OCI-LY7 (cell line): ENCODE results near the gene USP35. TPM values are rescaled to one million over a fixed set of nuclear protein-coding genes. Genes with fewer than 3 reads are reported as not detected.

ENCODE experiments used
- BruUV-seq: library from RNA; stranded (reverse); fragments of 400-500 nt; replicated peaks from 2 replicates; lab custom pipeline; 2021; lab: Mats Ljungman, UMichigan
- CTCF ChIA-PET: fragments of 300-600 bp; sonication (Branson Sonifier 250); formaldehyde crosslinking; loops from one replicate; lab custom pipeline; 2022; ENCODE audit warnings: antibody characterized with exemption; ENCODE audit not compliant: unreplicated experiment; lab: Charles Lee
- POLR2A ChIA-PET: fragments of 300-600 bp; sonication (Branson Sonifier 250); formaldehyde crosslinking; loops from one replicate; lab custom pipeline; 2022; ENCODE audit warnings: antibody characterized with exemption; lab: Charles Lee
- DNase-seq: peaks from one replicate; pipeline ENCODE4 v3.0.0-alpha.2; 2015; ENCODE audit warnings: low spot score
- H2AFZ ChIP-seq: fragments of 200-600 bp; sonication (generic), shearing (Covaris generic); 2 replicates; pipeline ENCODE4 v1.6.1; 2014; ENCODE audit warnings: mild to moderate bottlenecking, antibody characterized with exemption, low read length, moderate library complexity
- H3K27ac ChIP-seq: fragments of 200-600 bp; sonication (generic); 2 replicates; pipeline ENCODE4 v1.5.1; 2014; ENCODE audit warnings: mixed run types, low read depth, mild to moderate bottlenecking, moderate library complexity, low read length, inconsistent platforms; ENCODE audit not compliant: poor library complexity, severe bottlenecking
- H3K36me3 ChIP-seq: fragments of 200-600 bp; sonication (generic); 2 replicates; pipeline ENCODE4 v1.6.1; 2014; ENCODE audit warnings: mild to moderate bottlenecking, antibody characterized with exemption, low read length, moderate library complexity, mixed read lengths; ENCODE audit not compliant: insufficient read depth
- H3K4me1 ChIP-seq: fragments of 200-600 bp; sonication (generic); 2 replicates; pipeline ENCODE4 v1.5.1; 2014; ENCODE audit warnings: mild to moderate bottlenecking, low read length; ENCODE audit not compliant: insufficient read depth, poor library complexity, severe bottlenecking
- H3K4me2 ChIP-seq: fragments of 200-600 bp; sonication (generic); 2 replicates; pipeline ENCODE4 v1.6.1; 2014; ENCODE audit warnings: mild to moderate bottlenecking, low read length
- H3K4me3 ChIP-seq: fragments of 200-600 bp; sonication (generic); 2 replicates; pipeline ENCODE4 v1.5.1; 2014; ENCODE audit warnings: mild to moderate bottlenecking, low read depth, low read length; ENCODE audit not compliant: poor library complexity, severe bottlenecking
- H3K79me2 ChIP-seq: fragments of 200-600 bp; sonication (generic); 2 replicates; pipeline ENCODE4 v1.6.1; 2016; ENCODE audit warnings: low read depth, mild to moderate bottlenecking, low read length, moderate library complexity, mixed read lengths; ENCODE audit not compliant: insufficient read depth
- H3K9me2 ChIP-seq: fragments of 200-600 bp; sonication (generic); 2 replicates; pipeline ENCODE4 v1.6.1; 2016; ENCODE audit warnings: mild to moderate bottlenecking, low read length, mixed read lengths; ENCODE audit not compliant: insufficient read depth
- H3K9me3 ChIP-seq: fragments of 200-600 bp; sonication (generic); 2 replicates; pipeline ENCODE4 v1.6.1; 2014; ENCODE audit warnings: mild to moderate bottlenecking, mixed run types, low read length, mixed read lengths
- H4K20me1 ChIP-seq: fragments of 200-600 bp; sonication (generic); 2 replicates; pipeline ENCODE4 v1.6.1; 2014; ENCODE audit warnings: mild to moderate bottlenecking, antibody characterized with exemption, low read length, moderate library complexity, mixed read lengths; ENCODE audit not compliant: insufficient read depth
- EZH2phosphoT487 ChIP-seq: fragments of 200-600 bp; sonication (generic); IDR thresholded peaks from 2 replicates; pipeline ENCODE4 v1.6.1; 2018; ENCODE audit warnings: low read depth, borderline replicate concordance, mild to moderate bottlenecking, mixed run types, antibody characterized with exemption, low read length, moderate library complexity, mixed read lengths
- intact Hi-C: fragments of 100-400 bp; cut with micrococcal nuclease; formaldehyde crosslinking; loops from one replicate; pipeline ENCODE4 v1.10.0; 2022; ENCODE audit not compliant: unreplicated experiment
- total RNA-seq, 2 experiments: library from RNA; depleted of rRNA in 1 of 2; stranded (reverse); fragments of >200 nt in 1 of 2; shearing (Covaris generic) in 1 of 2; gene quantifications; 2 replicates each; pipeline ENCODE4 v1.2.3, GENCODE V29; 2014 to 2022
- TF ChIP-seq, protein P1 (sequence below): fragments of 200-600 bp; sonication (generic); conservative IDR thresholded peaks from 2 replicates; pipeline ENCODE4 v1.5.1; 2014; ENCODE audit warnings: mild to moderate bottlenecking, antibody characterized with exemption, low read length, moderate library complexity, mixed read lengths

USP35 gene
- total RNA-seq, 2 experiments from 2014 or later: 3.2 to 4.9 TPM

DNA sequence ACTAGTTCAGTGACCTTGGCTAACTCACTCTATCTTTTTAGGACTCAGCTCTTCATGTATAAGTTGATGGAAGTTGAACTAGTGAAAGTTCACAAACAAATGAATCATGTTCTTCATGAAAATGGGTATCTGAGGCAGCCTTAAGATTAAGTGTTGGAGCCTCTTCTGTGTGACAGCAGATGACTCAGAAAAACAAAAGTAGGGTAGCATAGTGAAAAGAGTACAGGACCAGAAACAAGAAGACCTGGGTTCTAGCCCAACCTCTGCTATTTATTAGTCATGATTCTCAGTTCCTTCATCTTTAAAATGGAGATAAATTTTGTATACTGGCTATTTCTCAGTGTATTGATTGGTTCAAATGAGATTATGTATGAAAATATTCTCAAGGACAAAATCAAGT lies 60.2 kb downstream of the USP35 start:
- H3K27ac ChIP-seq: no peak overlapping the region
- no peak overlapping the region for H2AFZ ChIP-seq
- H3K79me2 ChIP-seq: no peaks in the 10 kb centered on the region
- no peaks in the 10 kb centered on the region for H3K9me3 ChIP-seq
- H3K4me1 ChIP-seq: no peaks in the 10 kb centered on the region
- no peak overlapping the region for H3K4me3 ChIP-seq
- POLR2A ChIA-PET: no interaction called here
- no peak overlapping the region for H3K4me2 ChIP-seq
- no peaks in the 10 kb centered on the region for H3K36me3 ChIP-seq
- H3K9me2 ChIP-seq: no peaks in the 10 kb centered on the region
- CTCF ChIA-PET: no interaction called here
- no peak for TF ChIP-seq EZH2phosphoT487
- TF ChIP-seq, protein P1, sequence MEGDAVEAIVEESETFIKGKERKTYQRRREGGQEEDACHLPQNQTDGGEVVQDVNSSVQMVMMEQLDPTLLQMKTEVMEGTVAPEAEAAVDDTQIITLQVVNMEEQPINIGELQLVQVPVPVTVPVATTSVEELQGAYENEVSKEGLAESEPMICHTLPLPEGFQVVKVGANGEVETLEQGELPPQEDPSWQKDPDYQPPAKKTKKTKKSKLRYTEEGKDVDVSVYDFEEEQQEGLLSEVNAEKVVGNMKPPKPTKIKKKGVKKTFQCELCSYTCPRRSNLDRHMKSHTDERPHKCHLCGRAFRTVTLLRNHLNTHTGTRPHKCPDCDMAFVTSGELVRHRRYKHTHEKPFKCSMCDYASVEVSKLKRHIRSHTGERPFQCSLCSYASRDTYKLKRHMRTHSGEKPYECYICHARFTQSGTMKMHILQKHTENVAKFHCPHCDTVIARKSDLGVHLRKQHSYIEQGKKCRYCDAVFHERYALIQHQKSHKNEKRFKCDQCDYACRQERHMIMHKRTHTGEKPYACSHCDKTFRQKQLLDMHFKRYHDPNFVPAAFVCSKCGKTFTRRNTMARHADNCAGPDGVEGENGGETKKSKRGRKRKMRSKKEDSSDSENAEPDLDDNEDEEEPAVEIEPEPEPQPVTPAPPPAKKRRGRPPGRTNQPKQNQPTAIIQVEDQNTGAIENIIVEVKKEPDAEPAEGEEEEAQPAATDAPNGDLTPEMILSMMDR: no peak
- intact Hi-C loops: no loop called here
- H4K20me1 ChIP-seq: no peaks in the 10 kb centered on the region
- no TSS peak for BruUV-seq
- DNase-seq: no peak

DNA sequence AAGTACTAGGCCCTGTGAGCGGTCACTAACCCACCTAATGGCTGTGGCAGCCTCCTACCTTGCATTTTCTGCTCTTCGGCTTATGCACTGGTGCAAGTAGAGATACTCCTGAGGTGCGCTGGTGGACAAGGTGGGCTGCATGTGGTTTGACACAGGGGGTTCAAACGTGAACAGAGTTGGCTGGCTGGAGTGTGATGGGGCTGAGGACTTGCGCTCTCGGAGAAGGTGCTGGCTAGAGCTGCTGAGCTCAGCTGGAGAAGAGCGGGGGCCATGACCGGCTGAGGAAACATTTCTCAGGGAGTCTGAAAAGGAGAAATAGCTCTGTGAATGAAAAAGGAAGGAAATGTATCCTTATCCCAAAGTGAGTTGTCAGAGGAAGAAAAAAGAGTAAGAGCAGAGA lies 61.4 kb downstream of the USP35 start:
- Histone ChIP-seq H3K9me3 (no peaks in the 10 kb centered on the region), H2AFZ (no peak overlapping the region), H3K27ac (no peak overlapping the region), H3K4me1 (no peaks in the 10 kb centered on the region), H3K36me3 (no peaks in the 10 kb centered on the region), H3K79me2 (no peaks in the 10 kb centered on the region), H3K4me3 (no peak overlapping the region), H3K9me2 (no peaks in the 10 kb centered on the region), H3K4me2 (no peak overlapping the region), H4K20me1 (no peaks in the 10 kb centered on the region)
- no TSS peak for BruUV-seq
- no peak for DNase-seq
- intact Hi-C loops: no loop called here
- ChIA-PET CTCF (no interaction called here), POLR2A (interaction anchor here (1.2 kb wide), 1 partner anchor 18 kb away, joined by 3 read pairs; no protein-coding TSS in a partner anchor)
- TF ChIP-seq EZH2phosphoT487: no peak
- TF ChIP-seq, protein P1: no peak

DNA sequence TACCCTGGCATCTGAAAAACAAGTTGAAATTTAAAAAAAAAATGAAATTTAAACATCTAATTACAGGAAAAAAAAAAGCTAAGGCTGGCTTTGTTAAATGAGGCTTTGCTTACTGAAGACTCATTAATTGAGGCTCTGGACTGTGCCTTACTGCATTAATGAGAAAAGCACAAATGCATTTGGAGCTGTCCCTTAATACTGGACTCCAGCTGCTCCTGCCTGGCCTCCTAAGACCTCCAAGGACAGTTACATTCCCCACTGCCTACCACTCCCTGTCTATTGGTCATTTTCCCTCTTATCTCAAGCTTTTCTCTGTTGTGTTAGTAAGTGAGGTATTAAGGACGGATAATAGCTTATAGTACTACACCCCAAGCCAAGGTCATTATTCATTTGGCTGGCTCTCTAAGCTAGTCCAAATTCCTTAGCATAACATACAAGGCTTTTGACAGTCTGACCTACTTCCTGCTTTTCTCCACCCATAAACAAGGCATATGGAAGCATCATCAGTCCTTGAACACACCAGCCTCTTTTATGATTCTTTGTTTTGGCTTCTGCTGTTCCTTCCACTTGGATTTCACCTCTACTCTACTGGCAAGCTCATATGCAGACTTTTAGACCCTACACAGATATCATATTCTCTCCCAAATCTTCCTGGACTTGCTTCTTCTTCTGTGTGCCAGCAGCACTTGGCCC lies 62.5 kb downstream of the USP35 start:
- CTCF ChIA-PET: no interaction called here

More for the DNA sequence above, 62.5 kb downstream of the USP35 start:
- H3K4me2 ChIP-seq: no peak overlapping the region
- H3K9me3 ChIP-seq: no peaks in the 10 kb centered on the region
- BruUV-seq: no TSS peak
- intact Hi-C loops: no loop called here
- no peak overlapping the region for H3K27ac ChIP-seq
- H2AFZ ChIP-seq: no peak overlapping the region
- no peaks in the 10 kb centered on the region for H4K20me1 ChIP-seq
- H3K4me3 ChIP-seq: no peak overlapping the region
- no peak for TF ChIP-seq EZH2phosphoT487
- TF ChIP-seq, protein P1: no peak
- H3K36me3 ChIP-seq: no peaks in the 10 kb centered on the region
- H3K9me2 ChIP-seq: no peaks in the 10 kb centered on the region
- no peak for DNase-seq
- no peaks in the 10 kb centered on the region for H3K79me2 ChIP-seq
- no peaks in the 10 kb centered on the region for H3K4me1 ChIP-seq
- POLR2A ChIA-PET: interaction anchor here (0.6 to 1.8 kb wide), 2 partner anchors 11 to 173 kb away, joined by 4 to 5 read pairs; no protein-coding TSS in a partner anchor
